Measurements from ENCODE around the gene MMD2. TPM values are rescaled to one million over a fixed set of nuclear protein-coding genes. Genes with fewer than 3 reads are reported as not detected.

MMD2 gene
- total RNA-seq, 2 donors from 2014 or later, result not detected

DNA sequence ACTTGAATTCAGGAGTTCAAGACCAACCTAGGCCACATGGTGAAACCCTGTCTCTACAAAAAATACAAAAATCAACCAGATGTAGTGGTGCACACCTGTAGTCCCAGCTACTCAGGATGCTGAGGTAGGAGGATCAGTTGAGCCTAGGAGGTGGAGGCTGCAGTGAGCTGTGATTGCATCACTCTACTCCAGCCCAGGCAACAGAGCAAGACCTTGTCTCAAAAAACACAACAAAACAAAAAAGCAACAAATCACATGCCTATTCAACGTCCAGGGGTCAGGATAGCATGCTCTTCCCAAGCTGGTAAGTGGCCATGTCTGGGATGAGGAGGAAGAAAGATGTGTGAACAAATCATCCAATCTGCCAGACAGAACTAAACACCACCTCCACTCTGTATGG, 69.3 kb downstream of the MMD2 start:
- no peaks in the 10 kb centered on the region for H3K9me3 ChIP-seq
- H3K36me3 ChIP-seq, result no peaks in the 10 kb centered on the region
- TF ChIP-seq, protein P1, sequence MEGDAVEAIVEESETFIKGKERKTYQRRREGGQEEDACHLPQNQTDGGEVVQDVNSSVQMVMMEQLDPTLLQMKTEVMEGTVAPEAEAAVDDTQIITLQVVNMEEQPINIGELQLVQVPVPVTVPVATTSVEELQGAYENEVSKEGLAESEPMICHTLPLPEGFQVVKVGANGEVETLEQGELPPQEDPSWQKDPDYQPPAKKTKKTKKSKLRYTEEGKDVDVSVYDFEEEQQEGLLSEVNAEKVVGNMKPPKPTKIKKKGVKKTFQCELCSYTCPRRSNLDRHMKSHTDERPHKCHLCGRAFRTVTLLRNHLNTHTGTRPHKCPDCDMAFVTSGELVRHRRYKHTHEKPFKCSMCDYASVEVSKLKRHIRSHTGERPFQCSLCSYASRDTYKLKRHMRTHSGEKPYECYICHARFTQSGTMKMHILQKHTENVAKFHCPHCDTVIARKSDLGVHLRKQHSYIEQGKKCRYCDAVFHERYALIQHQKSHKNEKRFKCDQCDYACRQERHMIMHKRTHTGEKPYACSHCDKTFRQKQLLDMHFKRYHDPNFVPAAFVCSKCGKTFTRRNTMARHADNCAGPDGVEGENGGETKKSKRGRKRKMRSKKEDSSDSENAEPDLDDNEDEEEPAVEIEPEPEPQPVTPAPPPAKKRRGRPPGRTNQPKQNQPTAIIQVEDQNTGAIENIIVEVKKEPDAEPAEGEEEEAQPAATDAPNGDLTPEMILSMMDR (IDR thresholded peaks at IDR 0.05), result no peak
- no peak for DNase-seq
- H3K9ac ChIP-seq (ENCODE audit: low read depth in 2 of 2, low read length in 2 of 2), result no peak overlapping the region
- no peaks in the 10 kb centered on the region for H3K4me1 ChIP-seq
- no peaks in the 10 kb centered on the region for H3K27me3 ChIP-seq
- no peak overlapping the region for H3K4me3 ChIP-seq
- H3K27ac ChIP-seq, result no peak overlapping the region
- intact Hi-C loops (cut with DNase I), result loop anchor here (10.0 kb wide), 1 partner anchor 95 kb away; no protein-coding TSS in a partner anchor

DNA sequence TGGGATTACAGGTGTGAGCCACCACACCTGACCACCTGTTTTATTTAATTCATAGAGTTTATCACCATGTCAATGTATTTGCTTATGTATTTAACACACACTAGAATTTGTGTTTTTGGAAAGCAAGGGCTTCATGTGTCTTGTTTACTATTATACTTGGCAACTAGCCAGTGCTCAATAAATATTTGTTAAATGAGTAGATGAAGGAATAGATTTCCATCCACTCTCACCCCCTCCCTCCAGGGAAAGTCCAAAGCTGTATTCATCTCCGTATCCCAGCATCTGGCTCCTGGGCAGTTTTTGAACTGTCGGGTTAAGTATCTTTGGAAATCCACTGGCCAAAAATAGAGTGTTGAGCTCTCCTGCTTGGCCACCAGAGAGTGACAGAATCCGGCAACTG, 70.8 kb downstream of the MMD2 start:
- no peaks in the 10 kb centered on the region for H3K4me1 ChIP-seq
- DNase-seq, result no peak
- intact Hi-C loops (cut with DNase I), result loop anchor here (10.0 kb wide), 1 partner anchor 93 kb away; no protein-coding TSS in a partner anchor
- H3K27me3 ChIP-seq, result peaks cover 3% of the 10 kb centered on the region
- no peaks in the 10 kb centered on the region for H3K36me3 ChIP-seq
- TF ChIP-seq, protein P1 (IDR thresholded peaks at IDR 0.05), result no peak
- H3K27ac ChIP-seq, result no peak overlapping the region
- H3K9ac ChIP-seq (ENCODE audit: low read depth in 2 of 2, low read length in 2 of 2), result no peak overlapping the region
- no peak overlapping the region for H3K4me3 ChIP-seq
- H3K9me3 ChIP-seq, result no peaks in the 10 kb centered on the region

GRCh38 chr7:4886671-4887070, 72.3 kb downstream of the MMD2 start:
- no peak overlapping the region for H3K9ac ChIP-seq (ENCODE audit: low read depth in 2 of 2, low read length in 2 of 2)
- intact Hi-C loops (cut with DNase I), result loop anchor here (10.0 kb wide), 1 partner anchor 92 kb away; no protein-coding TSS in a partner anchor
- TF ChIP-seq, protein P1 (IDR thresholded peaks at IDR 0.05), result no peak

DNA sequence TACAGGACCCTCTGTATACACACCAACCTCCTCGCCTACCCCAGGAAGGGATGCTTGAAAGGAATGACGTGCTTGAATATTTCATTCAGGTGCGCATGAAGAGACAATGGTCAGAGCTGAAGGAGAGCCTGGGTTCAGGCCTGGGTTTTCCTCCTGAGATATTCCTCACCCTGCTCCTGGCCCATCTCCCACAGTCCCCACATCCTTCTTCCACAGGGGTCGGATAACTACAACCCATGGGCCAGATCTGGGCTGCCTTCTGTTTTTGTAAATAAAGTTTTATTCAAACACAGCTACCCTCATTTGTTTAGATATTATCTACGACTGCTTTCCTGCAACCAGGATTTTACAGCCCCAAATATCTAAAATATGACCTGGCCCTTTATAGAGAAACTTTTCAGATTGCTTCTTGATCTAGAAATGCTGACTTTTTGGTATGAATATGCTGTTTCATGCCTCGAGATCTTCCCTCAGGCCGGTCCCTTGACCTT, 73.6 kb downstream of the MMD2 start:
- Histone ChIP-seq H3K4me1 (peaks cover 3% of the 10 kb centered on the region), H3K9me3 (no peaks in the 10 kb centered on the region), H3K4me3 (no peak overlapping the region), H3K27ac (no peak overlapping the region), H3K36me3 (no peaks in the 10 kb centered on the region), H3K9ac (ENCODE audit: low read depth in 2 of 2, low read length in 2 of 2) (no peak overlapping the region), H3K27me3 (peaks cover 8% of the 10 kb centered on the region)
- intact Hi-C loops (cut with DNase I), result loop anchor here (10.0 kb wide), 1 partner anchor 91 kb away; no protein-coding TSS in a partner anchor
- DNase-seq, result no peak
- TF ChIP-seq, protein P1 (IDR thresholded peaks at IDR 0.05), result no peak

More at GRCh38 chr7:4886671-4887070, 72.3 kb downstream of the MMD2 start:
- no peaks in the 10 kb centered on the region for H3K36me3 ChIP-seq
- H3K27ac ChIP-seq, result no peak overlapping the region
- H3K4me3 ChIP-seq, result no peak overlapping the region
- H3K27me3 ChIP-seq, result peaks cover 8% of the 10 kb centered on the region
- peaks cover 3% of the 10 kb centered on the region for H3K4me1 ChIP-seq
- H3K9me3 ChIP-seq, result no peaks in the 10 kb centered on the region
- no peak for DNase-seq

DNA sequence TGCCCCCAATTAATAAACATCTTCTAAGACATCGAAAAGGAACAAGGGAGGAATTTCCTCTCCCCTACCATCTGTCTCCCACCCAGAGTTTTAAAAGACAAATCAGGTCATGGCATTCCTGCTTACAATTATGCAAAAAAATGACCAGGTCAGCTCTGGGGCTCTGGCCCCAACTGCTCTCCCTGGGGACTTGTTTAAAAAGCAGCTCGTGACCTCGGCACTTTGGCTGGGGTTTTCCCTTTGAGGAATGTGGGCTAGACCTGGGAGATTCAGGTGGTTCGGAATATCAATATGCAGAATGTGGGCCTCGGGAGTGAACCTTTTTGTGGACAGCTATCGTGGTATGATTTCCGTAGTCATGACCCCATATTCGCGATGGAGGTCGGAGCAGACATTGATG, 74.8 kb downstream of the MMD2 start:
- no peak overlapping the region for H3K27ac ChIP-seq
- H3K4me1 ChIP-seq, result peaks cover 3% of the 10 kb centered on the region
- TF ChIP-seq, protein P1 (IDR thresholded peaks at IDR 0.05), result no peak
- H3K36me3 ChIP-seq, result no peaks in the 10 kb centered on the region
- no peak overlapping the region for H3K9ac ChIP-seq (ENCODE audit: low read depth in 2 of 2, low read length in 2 of 2)
- no peak for DNase-seq
- intact Hi-C loops (cut with DNase I), result loop anchor here (10.0 kb wide), 1 partner anchor 89 kb away; no protein-coding TSS in a partner anchor
- no peaks in the 10 kb centered on the region for H3K9me3 ChIP-seq
- peaks cover 8% of the 10 kb centered on the region for H3K27me3 ChIP-seq
- H3K4me3 ChIP-seq, result no peak overlapping the region
